IMR-90 (cell line): Measurements from ENCODE around the gene F13A1. TPM values are rescaled to one million over a fixed set of nuclear protein-coding genes. Genes with fewer than 3 reads are reported as not detected.

Experiments
- ATAC-seq: fragments of 200-7000 bp; cut with Tn5 transposase; 2 replicates; pipeline ENCODE4 v1.9.1; 2020; ENCODE audit warnings: low read depth, mild to moderate bottlenecking, moderate library complexity
- BruUV-seq: library from RNA; stranded (reverse); fragments of 400-500 nt; replicated peaks from 2 replicates; lab custom pipeline; 2021; lab: Mats Ljungman, UMichigan
- CTCF ChIA-PET: fragments of 300-600 bp; formaldehyde crosslinking; extraction: SDS; loops from one replicate; lab custom pipeline; 2021; ENCODE audit warnings: antibody characterized with exemption; lab: Yijun Ruan, JAX
- POLR2A ChIA-PET: fragments of 300-600 bp; sonication (Branson Sonifier 250); formaldehyde crosslinking; loops from one replicate; lab custom pipeline; 2022; ENCODE audit warnings: antibody characterized with exemption; ENCODE audit not compliant: unreplicated experiment; lab: Charles Lee
- DNase-seq: peaks from one replicate; pipeline ENCODE4 v3.0.0; 2013
- H2AFZ ChIP-seq: replicated peaks from 2 replicates; pipeline ENCODE3; 2013; ENCODE audit warnings: low read length, mild to moderate bottlenecking; ENCODE audit not compliant: poor library complexity
- H2AK5ac ChIP-seq: 2 replicates; pipeline ENCODE4 v1.6.1; 2013; ENCODE audit warnings: low read depth, low read length, inconsistent platforms
- H2AK9ac ChIP-seq: replicated peaks from 2 replicates; pipeline ENCODE3; 2013; ENCODE audit warnings: mild to moderate bottlenecking, low read depth, low read length, moderate library complexity; ENCODE audit not compliant: poor library complexity
- H2BK120ac ChIP-seq: 2 replicates; pipeline ENCODE4 v1.6.1; 2013; ENCODE audit warnings: low read depth, low read length, inconsistent platforms
- H2BK15ac ChIP-seq: 3 replicates; pipeline ENCODE4 v1.6.1; 2013; ENCODE audit warnings: low read depth, low read length, inconsistent platforms
- H2BK20ac ChIP-seq: 2 replicates; pipeline ENCODE4 v1.6.1; 2013; ENCODE audit warnings: low read depth, mild to moderate bottlenecking, inconsistent platforms, low read length, moderate library complexity
- H2BK5ac ChIP-seq: 2 replicates; pipeline ENCODE4 v1.6.1; 2013; ENCODE audit warnings: mild to moderate bottlenecking, low read depth, low read length, inconsistent platforms; ENCODE audit not compliant: poor library complexity, severe bottlenecking
- H3K14ac ChIP-seq: replicated peaks from 2 replicates; pipeline ENCODE4 v1.6.1; 2013; ENCODE audit warnings: low read depth, low read length, inconsistent platforms
- H3K18ac ChIP-seq: 2 replicates; pipeline ENCODE4 v1.6.1; 2013; ENCODE audit warnings: low read depth, low read length, control low read depth
- H3K23ac ChIP-seq: 2 replicates; pipeline ENCODE4 v1.6.1; 2013; ENCODE audit warnings: low read depth, low read length, inconsistent platforms
- H3K27ac ChIP-seq: 2 replicates; pipeline ENCODE4 v1.5.1; 2013; ENCODE audit warnings: mild to moderate bottlenecking, control low read depth, low read length; ENCODE audit not compliant: insufficient read depth
- H3K27me3 ChIP-seq: 2 replicates; pipeline ENCODE4 v1.6.1; 2013; ENCODE audit warnings: low read length; ENCODE audit not compliant: control insufficient read depth, insufficient read depth
- H3K36me3 ChIP-seq: 2 replicates; pipeline ENCODE4 v1.6.1; 2013; ENCODE audit warnings: low read length, mixed read lengths; ENCODE audit not compliant: control insufficient read depth, insufficient read depth
- H3K4ac ChIP-seq: 2 replicates; pipeline ENCODE4 v1.6.1; 2013; ENCODE audit warnings: low read depth, low read length, inconsistent platforms
- H3K4me1 ChIP-seq: 2 replicates; pipeline ENCODE4 v1.6.1; 2013; ENCODE audit warnings: low read length, mixed read lengths; ENCODE audit not compliant: control insufficient read depth, insufficient read depth
- H3K4me2 ChIP-seq: 2 replicates; pipeline ENCODE4 v1.6.1; 2013; ENCODE audit warnings: low read depth, mild to moderate bottlenecking, control low read depth, low read length, moderate library complexity
- H3K4me3 ChIP-seq: 2 replicates; pipeline ENCODE4 v1.5.1; 2013; ENCODE audit warnings: low read depth, mild to moderate bottlenecking, control low read depth, low read length, moderate library complexity; ENCODE audit not compliant: insufficient read depth
- H3K56ac ChIP-seq: 2 replicates; pipeline ENCODE4 v1.6.1; 2013; ENCODE audit warnings: low read length, inconsistent platforms; ENCODE audit not compliant: insufficient read depth; ENCODE audit errors: extremely low read depth
- H3K79me1 ChIP-seq, 2 experiments: 2 replicates each; pipeline ENCODE4 v1.6.1; 2013; ENCODE audit warnings: low read length in 2 of 2, inconsistent platforms in 1 of 2, low read depth in 1 of 2
- H3K9ac ChIP-seq: 2 replicates; pipeline ENCODE4 v1.6.1; 2013; ENCODE audit warnings: low read depth, low read length, control low read depth
- H3K9me1 ChIP-seq: 2 replicates; pipeline ENCODE4 v1.6.1; 2013; ENCODE audit warnings: low read length, inconsistent platforms; ENCODE audit not compliant: insufficient read depth
- H3K9me3 ChIP-seq: 2 replicates; pipeline ENCODE4 v1.6.1; 2013; ENCODE audit warnings: low read length; ENCODE audit not compliant: control insufficient read depth, insufficient read depth
- H4K20me1 ChIP-seq: 2 replicates; pipeline ENCODE4 v1.6.1; 2013; ENCODE audit warnings: low read length, inconsistent platforms; ENCODE audit not compliant: insufficient read depth
- H4K5ac ChIP-seq: 2 replicates; pipeline ENCODE4 v1.6.1; 2013; ENCODE audit warnings: mild to moderate bottlenecking, low read depth, low read length, control low read depth
- H4K8ac ChIP-seq, 2 experiments: 2 replicates each; pipeline ENCODE4 v1.6.1; 2013; ENCODE audit warnings: low read depth in 2 of 2, low read length in 2 of 2, control low read depth in 1 of 2, inconsistent platforms in 1 of 2
- H4K91ac ChIP-seq: 2 replicates; pipeline ENCODE4 v1.6.1; 2013; ENCODE audit warnings: low read depth, low read length, inconsistent platforms; ENCODE audit not compliant: insufficient read depth
- CEBPB ChIP-seq: IDR thresholded peaks from 2 replicates; pipeline ENCODE4 v1.6.1; 2012; ENCODE audit warnings: low read depth, low read length, improper control_type of control experiment
- MAFK ChIP-seq: IDR thresholded peaks from 2 replicates; pipeline ENCODE4 v1.6.1; 2012; ENCODE audit warnings: low read depth, low read length, improper control_type of control experiment
- WGBS, 2 experiments: methylation state at CpG; one replicate each; pipeline versions ENCODE4 v1.1.5 to v1.1.7; 2013; ENCODE audit warnings: missing lambda C conversion rate in 2 of 2; ENCODE audit not compliant: insufficient read length in 1 of 2; ENCODE audit errors: extremely low coverage in 2 of 2; 5-methylcytosine and 5-hydroxymethylcytosine counted together
- dilution Hi-C: fragments of 300-500 bp; cut with HindIII; formaldehyde crosslinking; loops from one replicate; pipeline ENCODE4 v1.14.3; 2018; ENCODE audit warnings: low sequenced_read_pairs; ENCODE audit not compliant: unreplicated experiment
- in situ Hi-C: fragments of 300-500 bp; cut with MboI; formaldehyde crosslinking; loops from 3 replicates; pipeline ENCODE4 v1.14.3; 2019; ENCODE audit warnings: low sequenced_read_pairs, inconsistent platforms, mixed read lengths
- intact Hi-C: fragments of 100-400 bp; cut with micrococcal nuclease; formaldehyde crosslinking; loops from 2 replicates; pipeline ENCODE4 v1.10.0; 2022
- polyA plus RNA-seq, 3 experiments: library from polyadenylated mRNA; depleted of rRNA; stranded (reverse); fragments of >200 nt; gene quantifications; 2 replicates each; pipeline ENCODE4 v1.2.3, GENCODE V29; 2012; ENCODE audit warnings: low replicate concordance in 1 of 3
- total RNA-seq: library from RNA; depleted of rRNA; stranded (reverse); fragments of >200 nt; gene quantifications from 2 replicates; pipeline ENCODE4 v1.2.3, GENCODE V29; 2012

F13A1 gene
- total and polyA plus RNA-seq, 2 of the 4 experiments (the other 2 are of a cell fraction) = not detected

DNA sequence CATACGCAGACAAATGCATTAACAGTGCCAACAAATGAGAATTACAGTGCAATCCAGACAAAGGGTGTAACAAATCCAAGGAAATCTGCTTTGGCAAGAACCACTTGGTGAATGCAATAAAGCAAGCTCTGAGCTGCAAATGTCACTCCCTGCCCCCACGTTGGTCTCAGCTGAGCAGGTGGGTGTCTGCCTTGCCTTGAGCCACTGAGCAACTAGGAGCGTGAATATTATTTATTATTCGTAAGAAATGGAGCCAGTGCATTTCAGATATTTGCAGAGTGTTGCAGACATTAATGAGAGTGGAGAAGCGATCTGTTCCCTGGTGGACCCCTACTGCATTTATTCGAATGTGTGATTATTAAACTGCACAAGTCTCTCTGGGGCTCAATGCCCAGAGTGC lies 36.6 kb upstream of the F13A1 start:
- no peak overlapping the region for H2BK20ac ChIP-seq
- H3K4ac ChIP-seq = no peak overlapping the region
- DNase-seq (no peak), ATAC-seq (no peak)
- H3K36me3 ChIP-seq = no peaks in the 10 kb centered on the region
- no TSS peak for BruUV-seq
- TF ChIP-seq MAFK (no peak), CEBPB (no peak)
- H4K20me1 ChIP-seq = no peaks in the 10 kb centered on the region
- no peaks in the 10 kb centered on the region for H3K27me3 ChIP-seq
- no peak overlapping the region for H3K27ac ChIP-seq
- no peak overlapping the region for H3K4me2 ChIP-seq
- H4K91ac ChIP-seq = no peak overlapping the region
- no peak overlapping the region for H3K4me3 ChIP-seq
- no peak overlapping the region for H3K56ac ChIP-seq
- no peak overlapping the region for H3K14ac ChIP-seq
- H3K9ac ChIP-seq = no peak overlapping the region
- intact Hi-C loops = no loop called here
- H3K9me1 ChIP-seq = no peaks in the 10 kb centered on the region
- H2BK5ac ChIP-seq = no peak overlapping the region
- H2AFZ ChIP-seq = no peak overlapping the region
- no peak overlapping the region for H4K5ac ChIP-seq
- H2AK9ac ChIP-seq = no peak overlapping the region
- H4K8ac ChIP-seq = no peak overlapping the region
- H2BK120ac ChIP-seq = no peak overlapping the region
- 60% methylated on average over 1 of the region's 6 CpGs; no CpG with 5 or more reads in 1 of the 2 experiments for WGBS, 2 experiments
- no peak overlapping the region for H3K23ac ChIP-seq
- dilution Hi-C loops = no loop called here
- no peaks in the 10 kb centered on the region for H3K4me1 ChIP-seq
- no peak overlapping the region for H3K18ac ChIP-seq
- in situ Hi-C loops = no loop called here
- H3K9me3 ChIP-seq = peaks cover 10% of the 10 kb centered on the region
- ChIA-PET CTCF (interaction anchor here (0.6 kb wide), 1 partner anchor 395 kb away, joined by 4 read pairs; no protein-coding TSS in a partner anchor), POLR2A (no interaction called here)
- H3K79me1 ChIP-seq = no peaks in the 10 kb centered on the region
- no peak overlapping the region for H2AK5ac ChIP-seq
- no peak overlapping the region for H2BK15ac ChIP-seq
